HG02885 (cell line): Measurements from ENCODE around the gene DLEC1.

Experiments
- ATAC-seq: cut with Tn5 transposase; IDR thresholded peaks from one replicate; pipeline ENCODE4 v1.9.1; 2021; ENCODE audit warnings: mild to moderate bottlenecking; ENCODE audit not compliant: unreplicated experiment, poor library complexity

The DLEC1 gene

DNA sequence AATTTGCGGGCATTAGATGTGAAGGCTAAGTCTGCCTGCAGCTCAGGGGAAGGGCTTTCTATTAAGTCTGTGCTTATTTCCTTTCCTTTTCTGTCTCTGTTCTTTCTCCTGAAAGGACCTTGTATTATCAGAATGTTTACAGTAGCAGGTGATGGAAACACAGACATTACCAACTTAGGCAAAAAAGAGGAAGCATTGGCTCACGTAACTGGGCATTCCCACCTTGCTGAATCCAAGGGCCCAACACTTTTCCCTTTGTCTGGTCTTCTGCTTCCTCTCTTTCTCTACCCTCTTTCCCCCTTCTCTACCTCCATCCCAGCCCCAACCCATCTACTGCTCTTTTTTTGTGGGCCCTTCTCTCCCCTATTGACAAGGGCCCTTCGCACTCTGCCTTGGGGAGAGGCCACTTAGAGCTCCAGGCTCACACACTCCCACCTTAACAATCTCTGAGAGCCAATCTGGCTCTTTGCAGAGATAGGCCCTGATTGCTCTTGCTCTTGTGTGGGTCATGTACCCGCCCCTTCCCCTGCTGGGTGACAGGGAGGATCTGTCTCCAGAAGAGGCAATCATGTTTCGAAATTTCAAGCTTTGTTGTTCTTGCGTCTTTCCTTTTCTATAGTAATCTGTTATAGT, 62.9 kb downstream of the DLEC1 start:
- ATAC-seq: no peak

DNA sequence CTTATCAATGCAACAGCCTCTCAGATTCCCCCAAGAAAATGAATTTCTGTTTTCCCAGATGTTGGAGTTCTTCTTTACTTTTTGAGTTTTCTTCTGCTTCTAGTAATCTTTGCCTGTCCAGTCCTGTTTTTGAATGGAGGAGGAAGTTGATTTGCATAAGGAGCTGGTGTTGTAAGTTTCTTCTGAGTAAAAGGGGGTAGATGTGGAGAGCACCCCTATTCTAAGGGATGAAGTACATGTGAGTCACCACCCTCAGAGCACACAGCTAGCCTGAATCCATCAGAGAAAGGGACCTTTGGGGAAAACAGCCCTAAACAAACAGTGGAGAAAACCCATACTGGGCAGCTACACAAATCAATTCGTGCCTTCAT, 63.4 kb downstream of the DLEC1 start:
- ATAC-seq: no peak

DNA sequence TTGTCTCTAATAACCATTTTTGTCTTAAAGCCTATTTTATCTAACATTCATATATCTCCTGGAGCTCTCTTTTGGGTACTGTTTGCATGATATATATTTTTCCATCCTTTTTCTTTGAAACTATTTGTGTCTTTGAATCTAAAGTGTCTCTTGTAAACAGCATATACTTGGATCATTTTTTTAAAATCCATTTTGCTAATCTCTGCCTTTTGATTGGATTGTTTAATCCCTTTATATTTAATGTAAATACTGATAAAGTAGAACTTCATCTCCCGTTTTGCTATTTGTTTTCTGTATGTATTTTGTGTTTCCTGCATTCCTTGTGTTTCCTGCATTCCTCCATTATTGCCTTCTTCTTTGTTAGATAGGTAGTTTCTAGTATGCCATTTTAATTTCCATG, 66.5 kb downstream of the DLEC1 start:
- no peak for ATAC-seq

DNA sequence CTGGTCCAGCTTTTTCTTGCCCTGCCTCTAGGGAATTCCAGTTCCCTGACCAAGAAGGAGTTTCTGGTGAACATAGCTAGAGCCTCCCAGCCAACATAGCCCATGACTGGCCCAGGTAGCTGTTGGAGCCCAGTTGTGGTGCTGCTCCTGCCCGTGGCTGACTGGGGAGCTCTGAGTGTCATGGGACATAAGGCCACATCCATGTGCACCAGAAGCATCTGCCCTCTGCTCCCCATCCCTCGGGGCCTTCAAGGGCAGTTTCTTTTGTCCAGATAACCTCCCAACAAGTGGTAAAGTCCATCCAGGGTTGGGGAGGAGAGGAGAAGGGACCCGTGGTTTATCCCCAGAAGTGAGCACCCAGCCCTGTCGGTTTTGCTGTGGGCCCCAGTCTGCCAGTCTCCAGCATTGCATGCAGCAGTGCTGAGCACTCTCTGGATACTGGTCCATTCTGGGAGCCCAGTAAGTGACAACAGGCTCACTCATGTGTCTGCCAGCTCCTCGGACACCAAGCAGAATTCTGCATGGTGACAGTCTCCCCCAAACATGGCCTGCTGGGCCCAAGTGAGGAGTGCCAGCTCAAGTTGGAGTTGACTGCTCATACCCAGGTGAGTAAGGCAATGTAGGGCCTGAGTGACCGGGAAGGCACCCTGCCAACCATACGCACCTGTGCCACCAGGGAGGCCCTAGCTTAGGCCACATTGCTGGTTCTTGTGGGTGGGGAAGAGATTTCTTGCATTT, 69.1 kb downstream of the DLEC1 start:
- no peak for ATAC-seq

DNA sequence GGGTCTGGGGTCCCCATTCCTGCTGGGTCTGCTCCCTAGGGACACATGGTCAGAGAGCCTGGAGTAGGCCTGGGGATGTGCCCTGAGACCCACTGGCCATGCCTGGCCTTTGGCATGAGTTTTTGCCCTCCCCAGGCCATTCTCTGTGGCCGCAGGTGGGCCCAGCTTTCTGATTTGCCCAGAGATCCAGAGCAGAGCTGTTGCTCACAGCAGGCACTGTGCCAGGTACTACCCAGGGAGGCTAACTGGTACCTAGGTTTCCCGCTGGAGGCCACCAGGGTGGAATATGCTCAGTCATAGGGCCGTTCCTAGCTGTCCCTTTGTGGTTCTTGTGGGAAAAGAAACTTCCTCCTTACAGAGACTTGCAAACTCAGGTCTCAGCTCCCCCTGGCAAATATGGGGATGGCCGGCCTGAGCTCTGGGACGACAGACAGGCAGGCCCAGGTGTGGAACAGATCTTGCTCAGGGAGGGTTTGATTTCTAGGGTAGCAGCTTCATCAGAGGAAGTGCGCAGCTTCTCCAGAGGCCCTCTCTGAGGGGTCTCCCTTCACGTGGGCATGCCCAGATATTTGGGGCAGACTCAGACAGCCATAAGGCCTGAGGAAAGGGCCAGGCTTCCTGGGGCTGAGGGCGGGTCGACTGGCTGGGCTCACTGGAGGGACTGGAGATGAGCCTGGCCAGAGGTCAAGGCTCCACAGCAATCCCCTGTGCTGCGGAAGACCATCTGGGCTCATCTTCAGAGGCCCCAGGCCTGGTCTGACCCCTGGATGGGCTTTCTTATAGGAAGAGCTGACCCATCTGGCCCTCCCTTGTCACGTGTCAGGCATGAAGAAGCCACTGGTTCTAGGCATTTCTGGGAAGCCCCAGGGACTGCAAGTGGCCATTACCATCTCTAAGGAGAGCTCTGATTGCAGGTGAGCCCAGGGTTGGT, 69.9 kb downstream of the DLEC1 start:
- ATAC-seq: no peak

DNA sequence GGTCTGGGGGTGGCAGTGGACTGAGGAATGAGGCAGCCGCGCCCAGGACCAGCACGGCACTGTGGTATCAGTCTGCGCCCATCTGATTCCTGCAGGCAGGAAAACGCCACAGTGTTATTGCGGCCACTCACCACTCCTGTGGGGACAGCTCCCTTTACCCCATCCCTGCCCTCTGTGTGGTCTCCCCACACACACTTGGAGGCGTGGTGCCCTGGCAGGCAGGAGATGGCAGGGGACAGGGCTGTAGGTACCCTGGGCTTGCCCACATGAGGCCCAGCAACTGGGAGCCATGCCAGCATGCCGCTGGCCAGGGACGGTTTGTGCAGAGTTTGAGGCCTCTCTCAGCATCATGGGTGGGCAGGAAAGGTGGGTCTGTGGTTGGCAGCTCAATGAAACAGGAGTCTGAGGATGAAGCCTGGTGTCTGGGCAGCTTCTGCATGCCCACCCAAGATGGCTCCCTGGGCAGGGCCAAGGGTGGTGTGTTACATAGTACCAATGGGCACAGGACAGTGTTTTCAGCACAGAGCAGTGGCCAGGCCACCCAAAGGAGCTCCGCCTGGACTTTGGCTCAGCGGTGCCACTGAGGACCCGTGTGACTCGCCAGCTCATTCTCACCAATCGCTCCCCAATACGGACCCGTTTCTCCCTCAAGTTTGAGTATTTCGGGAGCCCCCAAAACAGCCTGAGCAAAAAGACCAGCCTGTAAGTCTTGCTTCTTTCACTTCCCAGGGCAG, 70.7 kb downstream of the DLEC1 start:
- ATAC-seq: no peak

DNA sequence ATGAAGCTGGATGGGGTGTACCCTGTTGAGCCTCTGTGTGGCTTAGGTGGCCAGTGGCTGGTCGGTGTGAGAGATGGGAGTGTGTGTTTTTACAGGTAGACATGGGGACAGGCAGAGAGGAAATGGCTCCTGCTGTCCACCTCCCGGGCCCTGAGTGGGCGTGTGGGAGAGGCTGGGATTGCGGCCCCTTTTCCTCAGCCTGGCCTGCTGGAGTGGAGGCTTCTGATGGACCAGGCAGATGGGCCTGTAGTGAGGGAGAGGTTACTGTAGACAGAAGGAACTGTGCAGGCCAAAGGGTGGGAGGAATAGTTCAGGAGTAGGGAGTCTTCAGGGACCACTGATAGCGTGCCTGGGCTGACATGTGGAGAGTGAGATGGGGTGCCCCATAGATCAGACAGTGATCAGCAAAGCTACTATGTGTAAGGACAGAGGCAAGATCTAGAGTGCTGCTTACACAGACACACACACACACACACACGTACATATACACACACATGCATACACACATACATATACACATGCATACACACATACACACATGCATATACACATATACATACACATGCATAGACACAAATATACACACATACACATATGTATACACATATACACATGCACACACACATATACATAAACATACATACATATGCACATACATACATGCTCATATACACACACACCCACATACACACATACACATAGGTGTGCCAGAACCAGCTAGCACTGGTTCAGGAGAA, 71.5 kb downstream of the DLEC1 start:
- ATAC-seq: no peak

DNA sequence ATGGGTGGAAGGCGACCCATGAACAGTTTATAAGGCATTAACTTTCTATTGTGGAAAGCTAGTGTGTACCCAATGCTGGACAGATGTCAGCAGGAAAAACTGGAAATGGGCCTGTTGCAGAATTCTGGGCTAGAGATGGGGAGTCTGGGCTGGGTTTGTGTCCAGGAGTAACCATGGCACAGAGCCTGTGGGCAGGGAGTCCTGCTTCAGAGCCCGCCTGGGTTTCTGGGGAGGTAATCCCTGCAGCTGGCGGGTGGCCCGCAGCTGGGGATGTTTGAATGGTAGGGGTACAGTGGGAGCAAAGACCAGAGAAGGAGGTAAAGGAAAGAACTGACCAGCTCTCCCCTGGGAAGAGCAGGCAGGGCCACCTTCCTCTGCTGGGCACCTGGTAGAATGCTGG, 72.2 kb downstream of the DLEC1 start:
- ATAC-seq: no peak

DNA sequence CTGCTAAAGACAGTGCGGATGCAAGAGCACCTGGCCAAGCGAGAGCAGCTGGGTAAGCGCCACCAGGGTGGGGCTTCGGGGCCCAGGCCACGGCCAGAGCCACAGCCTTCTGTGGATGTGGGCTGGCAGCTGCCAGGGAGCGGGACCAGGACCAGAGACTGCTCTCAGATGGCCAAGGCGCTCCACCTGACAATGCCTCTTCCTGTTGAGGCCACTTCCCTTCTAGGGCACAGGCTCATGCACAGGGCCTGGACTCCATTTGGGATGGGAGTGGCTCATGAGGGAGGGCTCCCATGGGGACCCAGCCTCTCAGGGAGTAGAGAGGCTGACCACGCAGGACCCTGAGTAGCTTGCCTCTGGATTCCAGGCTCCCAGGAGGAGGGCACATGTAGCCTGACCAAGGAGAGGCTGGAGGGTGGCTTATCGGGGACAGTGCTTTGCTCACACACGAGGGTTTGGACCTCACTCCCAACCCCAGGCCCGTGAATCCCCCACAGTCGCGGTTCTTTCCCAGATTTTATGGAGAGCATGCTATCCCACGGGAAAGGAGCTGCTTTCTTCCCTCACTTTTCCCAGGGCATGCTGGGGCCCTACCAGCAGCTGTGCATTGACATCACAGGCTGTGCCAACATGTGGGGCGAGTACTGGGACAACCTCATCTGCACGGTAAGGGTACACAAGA, 72.8 kb downstream of the DLEC1 start:
- no peak for ATAC-seq

DNA sequence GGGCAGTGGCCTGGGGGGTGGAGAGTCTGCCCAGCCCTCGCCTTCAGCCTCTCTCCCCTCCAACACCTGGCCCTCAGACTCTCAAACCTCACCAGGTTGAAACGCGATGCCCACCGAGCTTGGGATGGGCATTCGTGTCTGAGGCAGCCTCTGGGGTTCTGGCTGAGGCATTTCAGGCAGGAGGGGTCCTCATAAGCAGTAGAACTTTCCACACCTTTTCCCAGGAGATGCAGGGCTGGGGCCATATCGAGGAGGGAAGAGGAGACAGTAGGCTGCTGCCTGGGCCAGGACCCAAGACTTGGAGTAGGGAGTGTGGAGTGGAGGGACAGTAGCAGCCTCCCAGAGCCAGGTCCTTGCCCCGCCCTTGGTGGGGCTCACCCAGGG, 73.4 kb downstream of the DLEC1 start:
- ATAC-seq: no peak

DNA sequence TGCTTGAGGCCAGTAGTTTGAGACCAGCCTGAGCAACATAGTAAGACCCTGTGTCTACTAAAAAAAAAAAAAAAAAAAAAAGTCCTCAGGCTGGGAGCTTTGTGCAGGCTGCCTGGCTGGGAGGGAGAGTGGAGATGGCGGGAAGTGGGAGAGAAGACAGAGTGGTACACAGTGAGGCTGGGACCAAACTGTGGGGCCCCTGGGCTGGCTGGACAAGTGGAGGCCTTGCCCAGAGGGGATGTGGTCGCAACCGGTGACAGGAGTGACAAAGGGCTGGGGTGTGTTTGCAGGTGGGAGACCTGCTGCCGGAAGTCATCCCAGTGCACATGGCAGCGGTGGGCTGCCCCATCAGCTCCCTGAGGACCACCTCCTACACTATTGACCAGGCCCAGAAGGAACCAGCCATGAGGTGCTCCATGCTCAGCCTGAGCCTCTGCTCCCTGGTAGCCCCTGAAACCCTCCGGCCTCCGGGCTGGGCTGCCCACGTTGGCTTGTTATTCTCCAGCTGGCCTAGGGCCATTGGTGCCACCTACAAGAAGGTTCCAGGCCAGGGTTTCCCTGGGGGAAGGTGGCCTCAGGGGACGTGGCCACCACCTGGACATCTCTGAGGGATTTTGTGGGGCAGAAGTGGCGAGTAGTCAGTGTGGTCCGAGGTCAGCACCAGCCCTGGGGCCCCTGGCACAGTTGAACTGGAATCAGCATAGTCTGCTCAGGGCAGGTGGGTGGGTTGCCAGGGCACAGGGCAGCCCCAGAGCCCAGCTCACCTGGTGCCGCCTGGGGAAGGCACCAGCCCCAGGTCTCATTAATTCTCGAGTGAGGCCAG, 75.3 kb downstream of the DLEC1 start:
- no peak for ATAC-seq

DNA sequence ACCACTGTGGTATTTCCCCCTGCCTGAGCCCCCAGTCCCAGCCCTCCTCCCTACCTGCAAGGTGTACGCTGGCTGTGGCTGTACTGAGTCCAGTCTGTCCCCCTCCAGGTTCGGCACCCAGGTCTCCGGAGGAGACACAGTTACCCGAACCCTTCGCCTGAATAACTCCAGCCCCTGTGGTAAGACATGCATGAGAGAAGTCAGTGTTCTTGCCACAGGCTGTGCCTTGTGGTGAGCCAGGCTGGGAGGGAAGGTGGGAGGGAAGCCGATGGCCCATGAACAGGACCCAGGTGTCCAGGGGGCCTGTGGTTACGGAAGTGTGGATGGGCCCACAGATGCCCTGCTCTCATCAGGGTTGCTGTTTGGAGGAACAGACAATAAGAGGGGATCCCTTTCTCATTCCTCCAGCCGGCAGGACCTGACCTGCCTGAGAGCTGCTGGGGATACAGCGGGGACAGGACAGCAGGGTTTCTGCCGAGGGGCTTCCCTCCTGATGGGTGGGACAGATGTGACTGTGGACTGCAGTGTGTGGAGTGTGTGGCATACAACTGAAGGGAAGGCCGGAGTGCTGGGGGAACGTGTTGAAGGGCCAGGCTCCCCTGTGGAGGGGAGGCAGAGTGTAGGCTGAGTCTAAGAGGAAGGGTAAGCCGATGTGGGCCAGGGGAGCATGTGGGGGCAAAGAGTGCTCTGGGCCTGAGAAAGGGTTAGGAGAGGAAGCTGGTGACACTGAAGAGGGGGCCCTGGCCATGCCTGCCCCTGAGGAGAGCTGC, 76.1 kb downstream of the DLEC1 start:
- ATAC-seq: no peak

DNA sequence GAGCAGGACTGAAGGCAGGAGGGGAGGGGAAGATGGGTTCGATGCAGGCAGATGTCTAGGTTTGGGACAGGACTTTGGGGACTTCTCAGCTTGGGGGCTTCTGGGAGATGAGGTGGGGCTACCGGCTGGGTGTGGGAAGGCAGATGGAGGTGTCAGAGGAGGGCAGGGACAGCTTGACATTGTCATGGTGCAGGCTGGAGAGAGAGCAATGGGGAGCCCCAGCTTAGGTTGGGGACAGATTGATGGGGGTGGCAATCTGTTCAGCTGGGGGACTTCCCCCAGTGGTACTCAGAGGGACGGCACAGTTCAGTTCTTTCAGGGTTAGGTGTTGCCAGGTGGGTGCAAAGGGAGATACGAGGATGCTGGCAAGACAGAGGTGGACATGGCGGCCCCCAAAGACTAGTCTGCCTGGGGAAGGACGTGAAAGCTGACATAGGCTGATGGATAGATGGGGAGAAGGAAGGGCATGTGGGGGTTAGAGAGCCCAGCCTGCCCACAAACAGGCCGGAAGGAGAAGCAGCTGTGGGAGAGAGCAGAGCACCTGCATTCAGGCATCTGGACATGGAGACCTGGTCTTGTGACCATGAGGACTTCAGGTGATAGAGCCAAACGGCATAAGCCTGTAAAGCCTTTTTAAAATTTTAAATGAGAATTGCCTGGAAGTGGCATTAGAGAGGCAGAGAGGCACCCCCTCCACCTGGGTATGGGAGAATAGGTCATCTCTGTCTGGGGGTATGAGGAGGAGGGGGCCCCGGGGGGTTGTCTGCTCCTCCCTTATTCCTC, 76.8 kb downstream of the DLEC1 start:
- ATAC-seq: no peak

DNA sequence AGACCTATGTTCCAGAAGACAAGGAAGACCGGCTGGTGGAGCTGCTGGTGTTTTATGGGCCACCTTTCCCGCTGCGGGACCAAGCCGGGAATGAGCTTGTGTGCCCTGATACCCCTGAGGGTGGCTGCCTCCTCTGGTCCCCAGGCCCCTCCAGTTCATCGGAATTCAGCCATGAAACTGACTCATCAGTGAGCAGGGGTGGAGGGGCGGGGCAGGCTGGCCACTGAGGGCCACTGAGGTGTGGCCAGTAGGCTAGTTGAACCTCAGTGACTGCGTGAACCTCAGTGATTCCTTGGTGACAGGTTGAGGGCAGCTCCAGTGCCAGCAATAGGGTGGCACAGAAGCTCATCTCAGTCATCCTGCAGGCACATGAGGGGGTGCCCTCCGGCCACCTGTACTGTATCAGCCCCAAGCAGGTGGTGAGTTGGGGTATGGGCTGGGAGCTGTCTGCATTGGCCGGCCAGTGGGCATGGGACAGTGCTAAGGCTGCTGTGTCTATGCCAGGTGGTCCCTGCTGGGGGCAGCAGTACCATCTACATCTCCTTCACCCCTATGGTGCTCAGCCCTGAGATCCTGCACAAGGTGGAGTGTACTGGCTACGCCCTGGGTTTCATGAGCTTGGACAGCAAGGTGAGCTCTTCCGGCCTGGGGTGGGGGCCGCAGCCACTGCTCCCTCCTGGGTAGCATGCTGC, 77.6 kb downstream of the DLEC1 start:
- no peak for ATAC-seq

DNA sequence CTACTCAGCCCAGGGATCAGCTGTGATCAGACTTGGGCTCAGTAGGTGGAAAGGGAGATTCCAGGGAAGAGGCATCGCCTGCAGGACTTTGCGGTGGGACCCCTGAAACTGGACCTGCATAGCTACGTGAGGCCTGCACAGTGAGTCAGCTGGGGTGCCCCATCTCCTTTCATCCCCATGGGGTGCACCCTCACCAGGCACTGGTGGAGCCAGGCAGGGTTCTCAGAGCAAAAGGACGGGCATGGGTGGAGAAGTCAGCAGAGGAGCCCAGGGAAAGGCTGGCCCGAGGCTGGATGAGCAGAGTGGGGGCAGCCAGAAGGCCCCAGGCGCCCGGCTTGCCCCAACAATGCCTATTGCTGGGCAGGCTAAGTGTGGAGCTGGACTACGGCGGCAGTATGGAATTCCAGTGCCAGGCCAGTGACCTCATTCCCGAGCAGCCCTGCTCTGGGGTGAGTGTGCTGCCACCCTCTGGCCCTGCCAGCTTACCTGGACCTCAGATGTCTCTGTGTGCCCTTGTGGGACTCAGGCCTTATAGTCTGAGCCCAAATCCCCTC, 78.2 kb downstream of the DLEC1 start:
- ATAC-seq: no peak

DNA sequence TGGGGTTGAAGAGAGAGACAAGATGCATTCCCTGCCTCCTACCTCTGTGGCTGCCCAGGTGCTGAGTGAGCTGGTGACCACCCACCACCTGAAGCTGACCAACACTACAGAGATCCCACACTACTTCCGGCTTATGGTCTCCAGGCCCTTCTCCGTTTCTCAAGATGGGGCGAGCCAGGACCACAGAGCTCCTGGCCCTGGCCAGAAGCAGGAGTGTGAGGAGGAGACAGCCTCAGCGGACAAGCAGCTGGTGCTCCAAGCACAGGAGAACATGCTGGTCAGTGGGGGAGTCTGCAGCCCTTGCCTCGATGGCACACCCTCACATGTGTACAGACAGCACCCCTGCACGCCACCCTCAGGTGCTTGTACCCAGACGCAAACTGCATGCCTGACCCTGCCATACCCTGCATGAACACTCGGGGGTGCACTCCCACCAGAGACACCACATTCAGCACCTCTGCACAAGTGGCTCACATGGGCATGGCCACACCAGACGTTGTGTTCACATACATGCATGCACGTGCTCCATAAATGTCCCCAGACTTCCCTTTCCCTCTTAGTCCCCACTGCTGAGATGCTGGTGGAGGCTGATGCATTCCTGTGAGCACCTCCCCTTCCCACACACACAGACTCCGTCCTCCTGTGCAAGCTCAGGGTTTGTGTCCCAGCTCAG, 78.9 kb downstream of the DLEC1 start:
- peak; percentile 71 for ATAC-seq
